ENCODE measurements around the gene PTPRR.

Gene PTPRR

GRCh38 chr12:70609739-70610491 lies 310.6 kb downstream of the PTPRR start:
- Histone ChIP-seq H3K27me3 (peaks cover 82% of the 10 kb centered on the region), H3K4me1 (ENCODE audit: control insufficient read depth in 1 of 2, insufficient read depth in 1 of 2, low read depth in 1 of 2, low read length in 1 of 2) (no peaks in the 10 kb centered on the region), H3K27ac (no peak overlapping the region), H3K36me3 (no peaks in the 10 kb centered on the region), H3K4me3 (ENCODE audit: low read depth in 1 of 2, low read length in 1 of 2) (no peak overlapping the region), H3K9me3 (no peaks in the 10 kb centered on the region)
- TF ChIP-seq, protein P1, sequence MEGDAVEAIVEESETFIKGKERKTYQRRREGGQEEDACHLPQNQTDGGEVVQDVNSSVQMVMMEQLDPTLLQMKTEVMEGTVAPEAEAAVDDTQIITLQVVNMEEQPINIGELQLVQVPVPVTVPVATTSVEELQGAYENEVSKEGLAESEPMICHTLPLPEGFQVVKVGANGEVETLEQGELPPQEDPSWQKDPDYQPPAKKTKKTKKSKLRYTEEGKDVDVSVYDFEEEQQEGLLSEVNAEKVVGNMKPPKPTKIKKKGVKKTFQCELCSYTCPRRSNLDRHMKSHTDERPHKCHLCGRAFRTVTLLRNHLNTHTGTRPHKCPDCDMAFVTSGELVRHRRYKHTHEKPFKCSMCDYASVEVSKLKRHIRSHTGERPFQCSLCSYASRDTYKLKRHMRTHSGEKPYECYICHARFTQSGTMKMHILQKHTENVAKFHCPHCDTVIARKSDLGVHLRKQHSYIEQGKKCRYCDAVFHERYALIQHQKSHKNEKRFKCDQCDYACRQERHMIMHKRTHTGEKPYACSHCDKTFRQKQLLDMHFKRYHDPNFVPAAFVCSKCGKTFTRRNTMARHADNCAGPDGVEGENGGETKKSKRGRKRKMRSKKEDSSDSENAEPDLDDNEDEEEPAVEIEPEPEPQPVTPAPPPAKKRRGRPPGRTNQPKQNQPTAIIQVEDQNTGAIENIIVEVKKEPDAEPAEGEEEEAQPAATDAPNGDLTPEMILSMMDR (IDR thresholded peaks at IDR 0.05): no peak

GRCh38 chr12:70609203-70609602 lies 311.3 kb downstream of the PTPRR start:
- TF ChIP-seq, protein P1 (IDR thresholded peaks at IDR 0.05): no peak
- no peaks in the 10 kb centered on the region for H3K4me1 ChIP-seq (ENCODE audit: control insufficient read depth in 1 of 2, insufficient read depth in 1 of 2, low read depth in 1 of 2, low read length in 1 of 2)
- no peak overlapping the region for H3K4me3 ChIP-seq (ENCODE audit: low read depth in 1 of 2, low read length in 1 of 2)
- H3K9me3 ChIP-seq: no peaks in the 10 kb centered on the region
- no peaks in the 10 kb centered on the region for H3K36me3 ChIP-seq
- no peak overlapping the region for H3K27ac ChIP-seq
- H3K27me3 ChIP-seq: peaks cover 82% of the 10 kb centered on the region

GRCh38 chr12:70608184-70608583 lies 312.4 kb downstream of the PTPRR start:
- TF ChIP-seq, protein P1 (IDR thresholded peaks at IDR 0.05): no peak
- Histone ChIP-seq H3K4me3 (ENCODE audit: low read depth in 1 of 2, low read length in 1 of 2) (no peak overlapping the region), H3K27me3 (peaks cover 80% of the 10 kb centered on the region), H3K4me1 (ENCODE audit: control insufficient read depth in 1 of 2, insufficient read depth in 1 of 2, low read depth in 1 of 2, low read length in 1 of 2) (no peaks in the 10 kb centered on the region), H3K27ac (no peak overlapping the region), H3K9me3 (no peaks in the 10 kb centered on the region), H3K36me3 (no peaks in the 10 kb centered on the region)

GRCh38 chr12:70607107-70607506 lies 313.4 kb downstream of the PTPRR start:
- TF ChIP-seq, protein P1 (IDR thresholded peaks at IDR 0.05): no peak
- Histone ChIP-seq H3K4me3 (ENCODE audit: low read depth in 1 of 2, low read length in 1 of 2) (no peak overlapping the region), H3K36me3 (no peaks in the 10 kb centered on the region), H3K27me3 (peaks cover 69% of the 10 kb centered on the region), H3K4me1 (ENCODE audit: control insufficient read depth in 1 of 2, insufficient read depth in 1 of 2, low read depth in 1 of 2, low read length in 1 of 2) (no peaks in the 10 kb centered on the region), H3K27ac (no peak overlapping the region), H3K9me3 (no peaks in the 10 kb centered on the region)

GRCh38 chr12:70605976-70606375 lies 314.6 kb downstream of the PTPRR start:
- no peaks in the 10 kb centered on the region for H3K9me3 ChIP-seq
- H3K4me3 ChIP-seq (ENCODE audit: low read depth in 1 of 2, low read length in 1 of 2): no peak overlapping the region
- no peaks in the 10 kb centered on the region for H3K36me3 ChIP-seq
- H3K27ac ChIP-seq: no peak overlapping the region
- TF ChIP-seq, protein P1 (IDR thresholded peaks at IDR 0.05): no peak
- H3K4me1 ChIP-seq (ENCODE audit: control insufficient read depth in 1 of 2, insufficient read depth in 1 of 2, low read depth in 1 of 2, low read length in 1 of 2): no peaks in the 10 kb centered on the region
- H3K27me3 ChIP-seq: peaks cover 58% of the 10 kb centered on the region
